Suprapubic skin (tissue), 4 donors: Measurements from ENCODE around the gene LRRC1. TPM values are rescaled to one million over a fixed set of nuclear protein-coding genes. Genes with fewer than 3 reads are reported as not detected.

Experiments
- DNase-seq, 2 donors: peaks; one replicate each; pipeline ENCODE4 v3.0.0-alpha.2; 2019; ENCODE audit warnings: low spot score in 2 of 2
- H3K27ac ChIP-seq: fragments of 200-600 bp; sonication (generic); one replicate; pipeline ENCODE4 v1.5.1; 2019
- H3K27me3 ChIP-seq: fragments of 200-600 bp; sonication (generic); one replicate; pipeline ENCODE4 v1.5.1; 2019
- H3K36me3 ChIP-seq: fragments of 200-600 bp; sonication (generic); one replicate; pipeline ENCODE4 v1.5.1; 2019
- H3K4me1 ChIP-seq: fragments of 200-600 bp; sonication (generic); one replicate; pipeline ENCODE4 v1.5.1; 2019
- H3K4me3 ChIP-seq: fragments of 200-600 bp; sonication (generic); one replicate; pipeline ENCODE4 v1.5.1; 2019; ENCODE audit warnings: mild to moderate bottlenecking
- H3K9me3 ChIP-seq: fragments of 200-600 bp; sonication (generic); one replicate; pipeline ENCODE4 v1.5.1; 2019
- EP300 ChIP-seq: sonication (generic); formaldehyde crosslinking; IDR thresholded peaks from one replicate; pipeline ENCODE4 v1.6.1; 2017; ENCODE audit warnings: antibody characterized with exemption
- POLR2A ChIP-seq, 2 donors: fragments of 450-650 bp; IDR thresholded peaks; one replicate each; pipeline ENCODE4 v1.6.1; 2017; ENCODE audit warnings: antibody characterized with exemption in 2 of 2, mild to moderate bottlenecking in 2 of 2, moderate library complexity in 2 of 2
- POLR2AphosphoS5 ChIP-seq, 3 donors: sonication (generic); formaldehyde crosslinking; IDR thresholded peaks; one replicate each; pipeline ENCODE4 v1.6.1; 2017; ENCODE audit warnings: antibody characterized with exemption in 3 of 3
- WGBS: methylation state at CpG from one replicate; pipeline ENCODE4 v1.1.5; 2018; 5-methylcytosine and 5-hydroxymethylcytosine counted together
- total RNA-seq, 4 donors: library from RNA; depleted of rRNA; stranded (reverse); fragments of >200 nt; gene quantifications; one replicate each; pipeline ENCODE4 v1.1.0, GENCODE V29; 2016
- TF ChIP-seq, protein P1 (sequence below), 2 donors: fragments of 200-600 bp in 1 of 2; fragments of 450-650 bp in 1 of 2; sonication (generic) in 1 of 2; IDR thresholded peaks; one replicate each; pipeline ENCODE4 v1.5.1; 2016 to 2019; ENCODE audit warnings: antibody characterized with exemption in 2 of 2, mild to moderate bottlenecking in 1 of 2, moderate library complexity in 1 of 2

The LRRC1 gene
- total RNA-seq, 4 donors from 2014 or later, result 34.6 to 80.9 (median 42.4) TPM

DNA sequence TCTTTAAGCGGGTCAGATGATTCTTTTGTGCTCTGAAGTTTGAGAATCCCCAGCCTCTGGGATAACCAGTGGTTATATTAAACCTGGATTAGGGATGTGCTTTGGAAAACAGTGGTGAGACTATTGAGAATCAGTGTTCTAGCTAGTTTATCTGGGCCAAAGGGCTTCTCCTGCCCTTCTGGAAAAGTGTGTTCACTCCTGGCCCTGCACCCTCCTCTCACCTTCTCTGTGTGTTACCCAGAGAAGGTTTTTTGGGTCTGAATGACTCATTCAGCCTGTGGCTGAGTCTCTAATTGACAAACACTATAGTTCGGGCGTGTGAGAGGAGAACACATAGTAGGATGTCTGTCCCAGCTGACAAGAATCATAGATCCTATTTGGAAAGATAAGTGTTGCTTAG, 66.7 kb downstream of the LRRC1 start:
- Histone ChIP-seq H3K4me3 (no peak overlapping the region), H3K36me3 (no peaks in the 10 kb centered on the region), H3K27ac (no peak overlapping the region), H3K27me3 (no peaks in the 10 kb centered on the region), H3K4me1 (peaks cover 46% of the 10 kb centered on the region), H3K9me3 (no peaks in the 10 kb centered on the region)
- WGBS, result 78% methylated on average over 3 of the region's 3 CpGs
- no peak for DNase-seq
- TF ChIP-seq POLR2AphosphoS5 (IDR thresholded peaks at IDR 0.05) (no peak), POLR2A (IDR thresholded peaks at IDR 0.05) (no peak)
- TF ChIP-seq, protein P1, sequence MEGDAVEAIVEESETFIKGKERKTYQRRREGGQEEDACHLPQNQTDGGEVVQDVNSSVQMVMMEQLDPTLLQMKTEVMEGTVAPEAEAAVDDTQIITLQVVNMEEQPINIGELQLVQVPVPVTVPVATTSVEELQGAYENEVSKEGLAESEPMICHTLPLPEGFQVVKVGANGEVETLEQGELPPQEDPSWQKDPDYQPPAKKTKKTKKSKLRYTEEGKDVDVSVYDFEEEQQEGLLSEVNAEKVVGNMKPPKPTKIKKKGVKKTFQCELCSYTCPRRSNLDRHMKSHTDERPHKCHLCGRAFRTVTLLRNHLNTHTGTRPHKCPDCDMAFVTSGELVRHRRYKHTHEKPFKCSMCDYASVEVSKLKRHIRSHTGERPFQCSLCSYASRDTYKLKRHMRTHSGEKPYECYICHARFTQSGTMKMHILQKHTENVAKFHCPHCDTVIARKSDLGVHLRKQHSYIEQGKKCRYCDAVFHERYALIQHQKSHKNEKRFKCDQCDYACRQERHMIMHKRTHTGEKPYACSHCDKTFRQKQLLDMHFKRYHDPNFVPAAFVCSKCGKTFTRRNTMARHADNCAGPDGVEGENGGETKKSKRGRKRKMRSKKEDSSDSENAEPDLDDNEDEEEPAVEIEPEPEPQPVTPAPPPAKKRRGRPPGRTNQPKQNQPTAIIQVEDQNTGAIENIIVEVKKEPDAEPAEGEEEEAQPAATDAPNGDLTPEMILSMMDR (IDR thresholded peaks at IDR 0.05), result no peak

DNA sequence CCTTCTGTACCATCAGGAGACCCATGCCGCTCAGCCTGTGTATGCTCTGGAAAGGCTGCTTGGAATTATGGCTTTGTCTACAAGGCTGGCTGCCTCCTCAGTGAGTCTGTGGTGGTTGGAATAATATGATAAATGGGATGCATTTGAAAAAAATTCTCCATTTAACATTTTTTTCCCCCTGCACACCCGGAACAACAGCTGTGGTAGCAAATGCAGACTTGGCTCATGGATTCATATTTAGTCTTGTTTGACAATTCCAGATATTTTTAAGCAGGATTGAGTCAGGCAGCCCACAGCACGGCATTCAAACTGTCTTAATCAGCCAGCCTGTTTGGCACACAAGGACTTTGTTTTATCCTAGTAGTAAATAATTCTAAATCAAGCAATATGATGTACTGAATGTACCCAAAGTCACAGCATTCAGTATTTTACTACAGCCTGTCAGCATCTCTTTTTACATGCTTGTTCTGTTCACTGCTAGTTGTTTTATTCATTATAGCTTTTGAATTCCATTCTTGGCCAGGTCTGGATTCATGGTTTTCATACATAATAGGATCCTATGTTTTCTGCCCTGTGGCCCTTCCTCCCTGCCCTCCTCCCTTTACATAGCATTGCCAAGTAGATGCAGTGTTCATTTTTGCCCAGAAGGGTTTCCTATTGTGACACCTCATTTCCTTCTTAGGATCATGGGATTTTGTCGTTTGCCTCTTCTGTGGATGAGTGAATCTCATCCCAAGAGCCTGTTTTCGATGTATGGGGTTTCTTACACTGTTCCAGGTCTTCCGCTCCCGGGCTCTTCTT, 68.1 kb downstream of the LRRC1 start:
- DNase-seq, result no peak
- no peaks in the 10 kb centered on the region for H3K27me3 ChIP-seq
- TF ChIP-seq POLR2AphosphoS5 (IDR thresholded peaks at IDR 0.05) (no peak), EP300 (no peak), POLR2A (IDR thresholded peaks at IDR 0.05) (no peak)
- TF ChIP-seq, protein P1 (IDR thresholded peaks at IDR 0.05), result no peak
- no peak overlapping the region for H3K4me3 ChIP-seq
- no peaks in the 10 kb centered on the region for H3K36me3 ChIP-seq
- no peaks in the 10 kb centered on the region for H3K9me3 ChIP-seq
- H3K4me1 ChIP-seq, result peaks cover 32% of the 10 kb centered on the region
- 42% methylated on average over 7 of the region's 7 CpGs for WGBS
- H3K27ac ChIP-seq, result peak overlapping the region; percentile 34

DNA sequence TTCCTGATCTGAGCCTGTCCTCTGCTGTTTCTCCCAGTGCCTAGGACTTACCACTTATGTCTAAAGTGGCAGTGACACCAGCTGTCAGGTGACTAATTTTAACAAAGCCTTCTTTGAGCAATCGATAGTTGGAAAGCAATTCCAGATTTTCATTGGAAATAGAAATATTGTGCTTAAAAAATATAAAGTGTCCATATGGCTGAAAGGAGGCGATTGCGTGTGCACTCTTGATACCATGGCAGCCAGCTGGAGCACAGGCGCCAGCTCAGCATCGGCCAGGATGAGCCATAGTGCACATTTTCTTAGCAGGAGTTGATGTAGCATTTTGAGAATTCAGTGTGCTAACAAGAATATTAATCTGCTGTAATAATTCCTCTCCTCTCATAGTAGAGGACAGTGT, 70.0 kb downstream of the LRRC1 start:
- TF ChIP-seq POLR2AphosphoS5 (IDR thresholded peaks at IDR 0.05) (no peak), EP300 (no peak), POLR2A (IDR thresholded peaks at IDR 0.05) (no peak)
- TF ChIP-seq, protein P1 (IDR thresholded peaks at IDR 0.05), result no peak
- WGBS, result 85% methylated on average over 5 of the region's 5 CpGs
- no peaks in the 10 kb centered on the region for H3K36me3 ChIP-seq
- H3K27ac ChIP-seq, result no peak overlapping the region
- no peak for DNase-seq
- H3K9me3 ChIP-seq, result no peaks in the 10 kb centered on the region
- no peaks in the 10 kb centered on the region for H3K27me3 ChIP-seq
- no peak overlapping the region for H3K4me3 ChIP-seq
- H3K4me1 ChIP-seq, result peaks cover 25% of the 10 kb centered on the region

DNA sequence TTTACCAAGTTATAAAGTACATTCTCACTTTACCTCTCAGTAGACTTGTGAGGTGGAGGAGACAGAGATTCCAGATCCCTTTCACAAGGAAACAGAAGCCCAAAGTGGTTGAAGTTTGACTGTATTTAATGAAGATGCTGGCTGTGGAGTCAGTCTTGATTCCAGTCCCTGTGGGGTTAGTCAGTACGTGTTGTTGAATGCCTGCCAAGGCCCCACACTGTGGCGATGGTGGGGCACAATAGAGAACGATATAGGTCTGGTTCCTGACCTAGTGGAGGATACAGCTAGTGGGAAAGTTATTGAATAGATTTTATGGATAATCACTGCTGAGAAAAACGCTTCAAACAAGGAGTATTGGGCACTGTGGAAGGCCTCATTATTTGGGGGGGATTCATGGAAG, 71.4 kb downstream of the LRRC1 start:
- TF ChIP-seq EP300 (no peak), POLR2AphosphoS5 (IDR thresholded peaks at IDR 0.05) (no peak), POLR2A (IDR thresholded peaks at IDR 0.05) (no peak)
- TF ChIP-seq, protein P1 (IDR thresholded peaks at IDR 0.05), result no peak
- peaks cover 24% of the 10 kb centered on the region for H3K4me1 ChIP-seq
- no peaks in the 10 kb centered on the region for H3K9me3 ChIP-seq
- H3K36me3 ChIP-seq, result no peaks in the 10 kb centered on the region
- no peak overlapping the region for H3K4me3 ChIP-seq
- H3K27ac ChIP-seq, result no peak overlapping the region
- no peak for DNase-seq
- 64% methylated on average over 4 of the region's 4 CpGs for WGBS
- no peaks in the 10 kb centered on the region for H3K27me3 ChIP-seq

DNA sequence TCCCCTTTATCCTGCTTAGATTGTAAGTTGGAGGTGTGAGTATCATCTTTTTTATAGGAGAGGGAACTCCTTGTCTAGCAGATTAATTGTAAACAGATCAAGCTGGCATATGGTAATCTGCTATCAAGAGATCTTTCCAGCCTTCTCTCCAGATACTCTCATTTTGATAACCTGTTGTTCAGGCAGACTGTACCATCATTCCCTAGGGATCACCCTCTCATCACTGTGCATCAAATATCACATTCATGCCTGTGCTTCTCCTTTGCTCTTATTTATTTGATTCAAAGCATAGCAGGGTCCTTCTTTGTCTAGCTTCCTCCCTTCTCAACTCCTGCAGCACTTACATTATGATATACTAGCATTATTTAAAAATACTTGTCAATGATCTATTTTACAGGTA, 73.8 kb downstream of the LRRC1 start:
- Histone ChIP-seq H3K4me1 (peaks cover under 1% of the 10 kb centered on the region), H3K27me3 (no peaks in the 10 kb centered on the region), H3K36me3 (no peaks in the 10 kb centered on the region), H3K4me3 (no peak overlapping the region), H3K27ac (no peak overlapping the region), H3K9me3 (no peaks in the 10 kb centered on the region)
- no peak for DNase-seq
- TF ChIP-seq POLR2A (IDR thresholded peaks at IDR 0.05), result no peak
- TF ChIP-seq POLR2AphosphoS5 (IDR thresholded peaks at IDR 0.05), result no peak
- TF ChIP-seq, protein P1 (IDR thresholded peaks at IDR 0.05), result no peak
